VCaP (cell line): ENCODE results near the gene DHRS7B.
"Not testable (repeated sequence)": the region's sequence is repeated elsewhere in the genome, so short reads cannot be mapped to it uniquely, and the experiment has no call there.

Source experiments
- H3K27ac ChIP-seq: fragments of 450-650 bp; 2 replicates; pipeline ENCODE4 v1.5.1; 2017
- CTCF ChIP-seq: fragments of 450-650 bp; conservative IDR thresholded peaks from 2 replicates; pipeline ENCODE4 v1.5.1; 2017; ENCODE audit warnings: mild to moderate bottlenecking, moderate library complexity

Gene DHRS7B

GRCh38 chr17:21218831-21219380 lies 92.1 kb downstream of the DHRS7B start:
- H3K27ac ChIP-seq, result peak overlapping the region; percentile 63
- TF ChIP-seq CTCF, result no peak

GRCh38 chr17:21223086-21223485 lies 96.3 kb downstream of the DHRS7B start:
- no peak overlapping the region for H3K27ac ChIP-seq
- TF ChIP-seq CTCF, result no peak

- H3K27ac ChIP-seq, result not testable (repeated sequence)
These were observed 100.5 kb downstream of the DHRS7B start for GRCh38 chr17:21227277-21227676.

- H3K27ac ChIP-seq, result no peak overlapping the region
- TF ChIP-seq CTCF, result no peak
These were observed 101.3 kb downstream of the DHRS7B start for GRCh38 chr17:21228111-21228510.

- TF ChIP-seq CTCF, result no peak
- H3K27ac ChIP-seq, result no peak overlapping the region
These were observed 102.1 kb downstream of the DHRS7B start for GRCh38 chr17:21228845-21229244.

GRCh38 chr17:21231533-21231932 lies 104.8 kb downstream of the DHRS7B start:
- no peak for TF ChIP-seq CTCF
- no peak overlapping the region for H3K27ac ChIP-seq

- TF ChIP-seq CTCF, result no peak
These were observed 105.4 kb downstream of the DHRS7B start for GRCh38 chr17:21232033-21232749.

More at GRCh38 chr17:21232033-21232749, 105.4 kb downstream of the DHRS7B start:
- H3K27ac ChIP-seq, result no peak overlapping the region
